HG03108 (cell line): ENCODE data around the gene BBLN.

Experiments used
- ATAC-seq: cut with Tn5 transposase; IDR thresholded peaks from one replicate; pipeline ENCODE4 v1.9.1; 2021; ENCODE audit warnings: moderate library complexity; ENCODE audit not compliant: unreplicated experiment

The BBLN gene

DNA sequence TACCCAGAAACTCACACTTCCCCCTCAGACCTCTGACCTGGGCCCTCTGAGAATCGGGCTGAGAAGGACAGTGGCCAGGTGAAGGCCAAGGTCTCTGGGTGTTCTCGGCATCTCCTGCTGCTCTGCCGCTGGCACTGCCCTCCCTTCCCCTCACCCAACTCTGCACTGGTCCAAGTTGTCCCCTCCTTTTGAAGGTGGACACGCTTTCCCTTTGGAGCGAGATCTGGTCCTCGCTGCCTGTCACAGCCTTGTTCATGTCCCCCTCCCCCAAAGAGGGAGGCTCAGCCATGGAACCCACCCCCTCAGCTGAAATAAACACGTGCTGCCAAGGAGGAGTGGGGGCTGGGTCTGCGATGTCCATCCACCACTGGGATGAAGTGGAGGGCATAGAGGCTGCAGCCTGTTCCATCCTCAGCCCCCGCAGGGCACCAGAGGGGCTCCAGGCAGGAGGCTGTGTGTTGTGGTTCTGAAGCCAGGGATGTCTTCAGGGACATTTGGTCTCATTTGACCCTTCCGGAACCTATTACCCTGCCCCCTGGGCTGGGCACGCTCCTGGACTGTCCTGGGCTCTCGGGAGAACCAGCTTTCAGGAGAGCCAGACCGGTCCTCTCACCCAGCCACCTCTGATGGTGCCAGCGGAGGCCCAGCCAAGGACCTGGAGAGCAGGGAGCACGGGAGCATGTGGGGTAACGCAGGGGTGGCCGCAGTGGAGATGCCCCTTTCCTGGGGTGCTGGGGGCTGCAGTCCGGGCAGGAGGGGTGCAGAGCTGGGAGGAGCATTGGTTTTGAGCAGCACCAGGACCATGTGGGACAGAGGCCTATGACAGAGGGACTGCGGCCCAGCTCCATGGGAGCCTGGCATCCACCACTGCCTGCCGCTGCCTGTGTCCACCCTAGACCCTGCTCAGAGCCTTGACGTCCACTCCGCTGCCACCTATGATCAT lies 15.6 kb upstream of the BBLN start:
- no peak for ATAC-seq

DNA sequence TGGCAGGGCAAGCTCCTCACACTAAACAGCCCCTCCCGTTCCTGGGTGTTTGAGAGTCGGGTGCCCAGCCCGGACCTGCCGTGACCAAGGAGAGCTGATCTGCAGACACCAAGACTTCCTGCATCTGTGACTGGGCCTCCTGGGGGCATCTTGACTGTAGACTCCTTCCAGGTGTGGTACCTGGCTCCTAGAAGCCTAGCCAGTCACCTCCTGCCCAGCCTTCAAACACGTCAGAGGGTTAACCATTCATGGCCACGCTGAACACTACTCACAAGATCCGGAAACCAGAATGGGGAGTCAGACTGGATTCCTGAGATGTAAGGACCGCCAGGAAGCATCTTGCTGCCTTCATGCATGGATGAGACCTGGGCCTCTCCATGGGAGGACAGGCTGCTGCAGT lies 14.5 kb upstream of the BBLN start:
- no peak for ATAC-seq

DNA sequence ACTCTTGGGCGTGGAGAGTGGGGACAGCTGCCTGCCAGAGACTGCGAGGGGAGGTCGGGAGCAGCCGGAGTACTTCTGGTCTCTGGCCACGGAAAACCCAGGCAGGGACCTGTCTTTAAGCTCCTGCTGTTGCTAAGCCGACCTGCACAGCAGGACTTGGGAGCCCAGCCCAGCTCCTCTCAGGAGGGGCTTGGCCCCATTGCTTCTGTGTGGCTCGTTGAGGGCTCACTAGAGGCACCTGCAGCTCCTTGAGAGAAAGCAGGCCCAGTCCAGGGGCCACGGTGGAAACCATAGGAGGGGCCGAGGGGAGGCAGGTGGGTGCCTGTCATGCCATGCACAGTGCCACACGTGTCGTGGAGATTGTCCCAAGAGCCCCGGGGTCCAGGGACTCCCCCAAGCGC lies 14.1 kb upstream of the BBLN start:
- ATAC-seq = no peak

DNA sequence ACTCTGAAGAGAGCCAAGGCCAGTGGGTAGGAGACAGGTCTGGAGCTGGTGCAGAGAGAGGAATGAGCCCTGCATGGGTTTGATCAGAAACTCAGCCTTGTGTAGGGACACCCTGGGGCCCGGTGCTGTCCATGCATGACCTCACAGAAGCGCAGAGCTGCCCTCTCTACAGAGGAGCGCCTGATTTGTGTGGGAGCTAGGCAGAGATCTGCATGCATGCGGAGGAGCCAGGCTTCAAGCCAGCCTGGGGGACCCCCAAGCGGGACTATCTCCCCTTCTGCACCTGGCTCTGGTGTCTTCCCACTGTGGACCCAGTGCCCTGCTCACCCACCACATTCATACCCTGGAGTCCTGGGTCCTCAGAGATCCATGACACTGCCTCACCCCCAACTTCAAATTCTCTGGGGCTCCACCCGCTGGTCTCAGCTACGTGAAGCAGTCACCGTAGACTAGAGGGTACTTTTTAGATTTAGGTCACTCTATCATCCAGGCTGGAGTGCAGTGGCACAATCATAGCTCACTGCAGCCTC lies 13.4 kb upstream of the BBLN start:
- ATAC-seq = no peak

DNA sequence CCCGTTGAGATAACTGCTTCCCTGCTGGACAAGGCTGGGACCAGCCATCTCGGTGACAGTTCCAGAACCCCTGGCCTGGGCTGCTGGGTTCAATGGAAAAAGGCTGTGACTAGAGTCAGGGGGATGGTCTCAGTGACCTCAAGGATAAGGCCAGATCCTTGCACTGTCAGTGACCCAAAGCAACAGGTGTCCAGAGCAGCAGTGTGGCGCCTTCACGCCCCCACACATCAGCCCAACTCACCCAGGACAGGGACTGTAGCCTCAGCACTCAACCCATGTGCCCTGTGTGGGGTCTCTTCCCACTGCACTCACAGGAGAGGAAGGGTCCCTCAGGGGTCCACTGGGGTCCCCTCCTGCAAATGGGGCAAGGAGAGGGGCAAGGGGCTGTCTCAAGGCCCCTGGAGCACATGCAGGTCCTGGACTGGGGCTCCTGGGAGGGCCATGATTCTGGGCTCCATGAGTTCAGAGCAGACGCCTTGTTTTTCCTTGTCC lies 11.5 kb upstream of the BBLN start:
- ATAC-seq = no peak

DNA sequence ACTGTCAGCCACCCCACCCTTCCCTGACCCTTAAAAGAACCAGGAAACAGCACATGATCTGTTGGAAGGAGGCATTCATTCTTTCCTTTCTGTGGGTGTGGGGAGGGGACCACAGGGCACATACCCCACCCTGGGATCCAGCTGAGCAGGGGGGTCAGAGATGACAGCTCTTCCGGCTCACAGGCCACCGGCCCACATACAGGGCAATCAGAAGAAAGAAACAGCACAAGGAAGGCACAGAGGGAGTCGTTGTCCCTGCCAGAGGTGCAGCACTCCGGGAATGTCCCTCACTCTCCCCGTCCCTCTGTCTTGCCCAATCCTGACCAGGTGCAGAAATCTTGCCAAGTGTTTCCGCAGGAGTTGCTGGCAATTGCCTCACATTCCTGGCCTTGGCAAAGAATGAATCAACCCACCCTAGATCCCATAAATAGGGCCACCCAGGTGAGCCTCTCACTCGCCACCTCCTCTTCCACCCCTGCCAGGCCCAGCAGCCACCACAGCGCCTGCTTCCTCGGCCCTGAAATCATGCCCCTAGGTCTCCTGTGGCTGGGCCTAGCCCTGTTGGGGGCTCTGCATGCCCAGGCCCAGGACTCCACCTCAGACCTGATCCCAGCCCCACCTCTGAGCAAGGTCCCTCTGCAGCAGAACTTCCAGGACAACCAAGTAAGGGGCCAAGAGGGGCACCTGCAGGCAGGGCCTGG lies 10.9 kb upstream of the BBLN start, which contains the start of gene LCN2:
Gene LCN2, plus strand, starts transcription at position 453 of the 701 bp plus-strand sequence. Its CDS starts 73 bp downstream, at position 526.
- no peak for ATAC-seq

DNA sequence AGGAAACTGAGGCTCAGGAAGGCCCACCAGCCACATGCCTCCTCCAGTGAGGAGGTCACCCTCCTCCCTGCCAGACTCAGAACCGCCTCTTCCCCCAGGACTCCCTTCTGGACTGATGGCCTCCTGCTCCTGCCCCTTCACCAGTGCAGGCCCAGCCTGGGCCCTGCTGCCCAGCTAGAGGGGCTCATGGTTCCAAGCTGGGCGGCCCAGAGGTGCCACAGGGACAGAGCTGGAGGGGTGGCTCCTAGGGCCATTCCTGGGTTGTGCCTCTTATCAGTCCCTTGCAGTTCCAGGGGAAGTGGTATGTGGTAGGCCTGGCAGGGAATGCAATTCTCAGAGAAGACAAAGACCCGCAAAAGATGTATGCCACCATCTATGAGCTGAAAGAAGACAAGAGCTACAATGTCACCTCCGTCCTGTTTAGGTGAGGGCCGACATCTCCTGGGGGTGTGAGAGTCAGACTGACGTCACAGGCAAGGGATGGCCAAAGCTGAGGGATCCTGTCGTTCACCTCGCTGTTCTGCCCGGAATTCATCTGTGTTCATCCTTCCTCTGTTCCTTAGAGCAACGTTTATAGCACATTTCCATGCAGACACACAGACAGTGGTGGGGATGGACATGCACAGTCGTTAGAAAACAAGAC lies 10.0 kb upstream of the BBLN start:
- no peak for ATAC-seq

DNA sequence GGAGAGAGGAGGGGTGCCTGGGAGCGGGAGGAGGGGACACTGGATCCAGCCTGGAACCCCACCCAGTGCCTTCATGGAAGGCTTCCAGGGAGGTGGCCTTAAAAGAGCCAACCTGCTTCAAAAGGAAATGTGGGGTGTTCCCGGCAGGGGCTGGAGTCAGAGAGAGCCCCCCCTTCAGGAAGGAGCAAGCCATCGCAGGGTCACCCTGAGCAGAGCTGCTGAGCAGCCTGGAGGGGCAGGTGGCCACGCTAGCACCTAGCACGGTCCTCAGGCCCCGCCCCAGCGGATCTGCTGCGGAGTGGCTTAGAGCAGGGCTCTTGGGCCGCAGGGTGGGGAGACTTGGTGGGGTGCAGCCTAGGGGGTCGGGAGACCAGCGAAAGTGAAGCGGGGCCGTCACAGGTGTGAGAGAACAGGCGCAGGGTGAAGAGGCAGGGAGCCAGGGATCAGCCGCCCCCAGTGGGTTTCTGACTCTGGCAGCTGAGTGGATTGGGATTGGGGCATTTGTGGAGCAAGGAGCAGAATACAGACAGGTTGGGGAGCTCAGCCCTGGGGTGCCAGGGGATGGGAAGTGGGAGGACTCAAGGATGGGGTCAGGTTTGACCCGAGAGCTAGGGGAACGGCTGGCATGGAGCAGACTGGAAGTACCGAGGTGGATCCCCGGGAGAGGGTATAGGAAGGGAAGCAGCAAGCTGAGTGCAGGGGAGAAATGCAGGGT lies 9.3 kb upstream of the BBLN start:
- ATAC-seq = no peak

DNA sequence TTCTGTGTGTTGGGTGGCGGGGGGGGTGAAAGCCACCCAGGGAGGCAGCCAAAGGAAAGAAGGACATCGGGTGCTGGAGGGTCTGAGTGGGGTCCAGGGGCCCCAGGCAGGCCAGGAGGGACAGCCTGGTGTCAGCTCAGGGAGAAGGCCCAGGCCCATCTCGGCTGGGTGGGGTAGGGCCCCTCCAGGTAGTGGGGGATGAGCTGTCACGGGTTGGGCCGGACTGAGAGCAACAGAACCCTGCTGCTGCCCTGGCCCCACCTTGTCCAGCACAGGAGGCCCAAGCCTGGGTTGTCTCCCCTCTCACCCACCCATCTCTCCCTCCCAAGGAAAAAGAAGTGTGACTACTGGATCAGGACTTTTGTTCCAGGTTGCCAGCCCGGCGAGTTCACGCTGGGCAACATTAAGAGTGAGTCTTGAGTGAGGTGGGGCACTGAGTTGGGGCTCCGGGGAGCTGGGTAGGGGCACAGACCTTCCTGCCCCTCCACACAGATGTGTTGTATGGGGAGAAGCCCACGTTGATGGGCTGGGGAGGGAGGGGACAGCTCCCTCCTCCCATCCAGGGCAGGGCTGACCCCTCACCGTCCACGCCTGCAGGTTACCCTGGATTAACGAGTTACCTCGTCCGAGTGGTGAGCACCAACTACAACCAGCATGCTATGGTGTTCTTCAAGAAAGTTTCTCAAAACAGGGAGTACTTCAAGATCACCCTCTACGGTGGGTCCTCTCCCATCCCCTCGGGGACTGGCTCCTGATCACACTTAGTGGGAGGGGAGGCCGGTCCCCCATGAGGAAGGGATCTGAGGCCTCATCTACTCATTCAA lies 8.5 kb upstream of the BBLN start:
- no peak for ATAC-seq

DNA sequence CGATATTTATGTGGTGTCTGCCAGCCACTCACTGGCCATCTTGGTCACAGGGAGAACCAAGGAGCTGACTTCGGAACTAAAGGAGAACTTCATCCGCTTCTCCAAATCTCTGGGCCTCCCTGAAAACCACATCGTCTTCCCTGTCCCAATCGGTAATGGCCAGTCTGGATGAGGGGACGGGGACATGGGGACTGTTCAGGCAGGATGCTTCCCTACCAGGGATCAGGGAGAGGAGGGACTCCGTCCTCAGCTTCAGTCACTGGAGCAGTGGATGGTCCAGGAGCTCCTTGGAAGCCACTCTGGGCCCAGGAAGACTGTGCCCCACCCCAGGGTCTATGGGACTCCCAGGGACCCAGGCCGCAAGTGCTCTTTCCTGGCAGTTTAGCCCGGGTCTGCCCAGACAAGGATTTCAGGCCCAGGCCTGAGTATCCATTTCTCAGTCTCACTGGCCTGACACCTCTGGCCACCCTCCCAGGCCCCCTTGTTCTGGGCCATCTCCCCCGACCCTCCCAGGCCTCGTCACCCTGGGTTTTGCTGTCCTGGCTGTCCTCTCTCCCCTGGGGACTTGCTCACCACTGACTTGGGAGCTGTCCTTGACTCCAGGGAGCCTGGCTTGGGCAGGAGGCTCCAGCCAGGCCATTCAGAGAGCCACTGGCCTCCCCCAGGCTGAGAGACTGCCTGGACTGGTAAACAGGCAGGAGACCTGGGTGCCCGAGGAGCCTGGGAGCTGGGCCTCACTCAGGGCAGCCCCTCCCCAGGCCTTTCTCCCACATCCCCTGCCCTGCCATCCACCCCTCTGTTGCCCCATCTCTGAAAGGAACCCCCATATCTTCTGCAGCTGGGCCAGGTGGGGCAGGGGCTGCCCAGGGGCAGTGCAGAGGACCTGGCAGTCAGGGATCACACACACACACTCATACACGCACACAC lies 7.7 kb upstream of the BBLN start:
- no peak for ATAC-seq

DNA sequence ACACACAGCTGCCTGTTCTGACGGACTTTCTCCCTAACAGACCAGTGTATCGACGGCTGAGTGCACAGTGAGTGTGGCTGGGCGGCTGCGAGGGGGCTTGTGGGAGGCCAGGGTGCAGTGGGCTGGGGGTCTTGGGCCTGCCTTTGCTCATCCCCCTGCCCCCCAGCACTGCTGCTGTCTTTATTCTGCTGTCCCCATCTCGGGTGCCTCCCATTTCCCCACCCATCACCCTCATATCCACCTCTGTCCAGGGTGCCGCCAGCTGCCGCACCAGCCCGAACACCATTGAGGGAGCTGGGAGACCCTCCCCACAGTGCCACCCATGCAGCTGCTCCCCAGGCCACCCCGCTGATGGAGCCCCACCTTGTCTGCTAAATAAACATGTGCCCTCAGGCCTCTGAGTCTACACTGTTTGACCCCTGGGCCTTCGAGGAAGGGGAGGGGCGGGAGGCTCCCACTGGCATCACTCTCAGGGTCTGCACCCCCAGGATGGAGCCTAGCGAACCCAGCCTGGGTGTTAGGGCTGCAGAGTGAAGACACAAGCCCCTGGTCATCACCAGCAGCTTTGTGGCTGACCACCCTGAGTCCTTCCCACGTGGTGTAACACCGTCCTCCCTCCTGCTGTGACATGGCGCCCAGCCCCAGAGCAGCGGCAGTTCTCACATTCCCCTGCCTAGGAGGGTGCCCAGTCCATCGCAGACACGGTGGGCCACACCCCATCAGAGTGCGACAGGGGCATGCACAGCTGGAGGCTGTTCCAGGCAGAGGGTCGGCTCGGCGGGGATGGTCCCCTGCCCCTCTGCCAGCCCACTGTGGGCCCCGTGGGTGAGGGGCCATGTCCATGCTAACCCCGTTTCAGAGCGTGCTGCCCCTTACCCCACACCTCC lies 6.8 kb upstream of the BBLN start:
- ATAC-seq = no peak

DNA sequence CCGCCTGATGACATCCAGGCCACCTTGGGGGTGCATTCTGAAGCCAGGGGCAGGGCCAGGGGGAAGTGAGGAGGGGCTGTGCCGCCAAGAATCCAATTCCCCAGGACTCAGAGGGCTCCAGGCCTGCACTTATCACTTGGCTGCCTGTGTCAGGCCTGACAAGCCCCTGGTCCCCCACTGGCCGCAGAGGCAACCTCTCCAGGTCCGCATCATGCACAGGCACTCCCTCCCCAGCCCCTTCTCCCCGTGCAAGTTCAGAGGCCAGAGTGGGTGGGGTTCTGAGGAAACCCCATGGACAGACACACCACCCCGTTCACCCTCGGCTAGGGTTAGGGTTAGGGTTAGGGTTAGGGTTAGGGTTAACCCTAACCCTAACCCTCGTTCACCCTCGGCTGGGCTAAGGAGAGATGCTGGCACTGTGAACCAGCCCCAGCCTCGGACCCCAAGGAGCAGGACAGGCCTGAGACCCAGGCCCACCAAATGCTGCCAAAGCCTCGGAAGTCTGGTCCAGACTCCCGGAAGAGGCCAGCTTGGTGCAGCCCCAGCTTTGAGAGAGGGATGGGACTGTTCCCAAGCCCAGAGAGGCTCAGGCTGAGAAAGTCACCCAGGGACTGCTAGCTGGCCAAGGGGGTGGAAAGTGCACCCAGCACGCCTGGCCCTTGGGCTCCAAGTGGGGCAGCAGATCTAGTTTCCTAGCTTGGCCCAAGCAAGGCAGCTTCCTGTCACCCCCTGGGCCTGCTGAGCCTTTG lies 5.9 kb upstream of the BBLN start:
- ATAC-seq = no peak

DNA sequence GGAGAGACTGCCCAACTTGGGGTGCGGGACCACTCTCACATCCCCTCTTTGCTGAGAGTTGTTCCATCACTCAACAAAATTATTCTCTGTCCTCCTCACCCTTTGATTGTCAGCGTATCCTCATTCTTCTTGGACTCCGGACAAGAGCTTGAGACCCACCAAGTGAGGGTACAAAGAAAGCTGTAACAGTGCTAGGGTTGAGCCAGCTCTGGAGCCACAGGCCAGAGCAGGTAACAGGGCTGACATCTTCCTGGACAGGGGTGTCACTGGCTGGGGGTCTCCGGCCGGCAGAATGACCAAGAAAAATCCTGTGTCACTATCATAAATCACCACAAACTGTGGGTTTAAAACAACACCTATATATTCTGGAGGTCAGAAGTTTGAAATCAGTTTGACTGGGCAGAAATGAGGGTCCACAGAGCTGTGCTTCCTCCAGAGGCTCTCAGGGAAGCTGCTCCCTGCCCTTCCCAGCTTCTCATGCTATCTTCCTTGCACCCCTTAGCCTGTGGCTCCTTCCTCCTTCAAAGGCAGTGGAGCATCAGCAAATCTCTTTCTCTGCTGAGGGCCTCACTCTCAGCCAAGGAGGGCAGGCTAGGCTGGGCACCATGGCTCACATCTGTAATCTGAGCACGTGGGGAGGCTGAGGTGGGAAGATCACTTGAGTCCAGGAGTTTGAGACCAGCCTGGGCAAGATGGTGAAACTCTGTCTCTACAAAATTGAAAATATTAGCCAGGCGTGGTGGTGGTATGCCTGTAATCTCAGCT lies 4.1 kb upstream of the BBLN start:
- ATAC-seq = no peak

DNA sequence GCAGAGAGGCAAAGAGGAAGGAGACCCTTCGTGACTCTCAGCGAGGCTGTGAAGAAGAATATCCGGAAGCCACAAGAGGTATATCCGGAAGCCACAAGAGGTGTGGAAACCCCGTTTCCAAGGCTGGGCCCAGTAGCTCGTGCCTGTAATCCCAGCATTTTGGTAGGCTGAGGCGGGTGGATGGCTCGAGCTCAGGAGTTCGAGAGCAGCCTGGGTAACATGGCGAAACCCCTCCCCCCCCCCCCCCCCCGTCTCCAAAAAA lies 612 bp upstream of the BBLN start:
- ATAC-seq = no peak

DNA sequence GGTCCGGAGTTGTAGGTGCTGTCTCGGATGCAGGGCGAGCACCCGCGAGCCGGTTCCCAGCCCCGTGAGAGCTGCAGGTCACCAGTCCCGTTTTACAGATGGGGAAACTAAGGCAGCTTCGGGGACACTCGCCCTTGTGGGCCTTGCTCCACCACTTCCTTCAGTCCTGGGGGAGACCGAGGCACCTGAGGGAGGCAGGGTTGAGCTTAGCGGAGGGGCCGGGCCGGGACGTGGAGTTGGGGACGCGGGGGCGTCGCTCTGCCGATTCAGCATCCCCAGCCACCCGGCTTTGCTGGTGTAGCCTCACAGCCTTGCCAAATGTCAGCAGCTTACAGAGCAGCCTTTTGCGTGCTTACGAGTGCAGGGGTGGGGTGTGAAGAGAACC lies 530 bp downstream of the BBLN start:
- no peak for ATAC-seq

DNA sequence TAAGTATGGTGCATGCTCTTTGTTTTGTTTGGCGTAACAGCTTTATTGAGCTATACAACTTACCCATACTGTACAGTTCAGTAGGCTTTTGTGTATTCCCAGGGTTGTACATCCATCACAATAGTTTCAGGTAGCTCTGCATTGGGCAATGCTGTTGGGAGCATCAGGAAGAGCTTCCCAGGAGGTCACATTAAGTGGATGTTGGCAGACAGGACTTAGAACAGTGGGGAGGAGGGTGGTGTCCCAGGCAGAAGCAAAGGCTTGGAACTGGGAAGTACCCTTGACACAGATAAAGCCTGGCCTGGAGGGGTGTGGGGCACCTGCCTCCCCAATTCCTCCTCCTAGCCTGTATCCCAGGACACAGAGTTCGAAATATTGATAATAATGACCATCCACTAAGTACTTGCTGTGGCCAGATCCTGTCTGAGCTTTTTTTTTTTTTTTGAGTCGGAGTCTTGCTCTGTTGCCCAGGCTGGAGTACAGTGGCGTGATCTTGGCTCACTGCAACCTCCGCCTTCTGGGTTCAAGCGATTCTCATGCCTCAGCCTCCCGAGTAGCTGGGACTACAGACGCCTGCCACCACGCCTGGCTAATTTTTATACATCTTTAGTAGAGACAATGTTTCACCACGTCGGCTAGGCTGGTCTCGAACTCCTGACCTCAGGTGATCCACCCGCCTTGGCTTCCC lies 1.3 kb downstream of the BBLN start:
- ATAC-seq = no peak
